ENCODE results near the gene PLEKHA7.
"Not testable (repeated sequence)": the region's sequence is repeated elsewhere in the genome, so short reads cannot be mapped to it uniquely, and the experiment has no call there.

Gene PLEKHA7, protein sequence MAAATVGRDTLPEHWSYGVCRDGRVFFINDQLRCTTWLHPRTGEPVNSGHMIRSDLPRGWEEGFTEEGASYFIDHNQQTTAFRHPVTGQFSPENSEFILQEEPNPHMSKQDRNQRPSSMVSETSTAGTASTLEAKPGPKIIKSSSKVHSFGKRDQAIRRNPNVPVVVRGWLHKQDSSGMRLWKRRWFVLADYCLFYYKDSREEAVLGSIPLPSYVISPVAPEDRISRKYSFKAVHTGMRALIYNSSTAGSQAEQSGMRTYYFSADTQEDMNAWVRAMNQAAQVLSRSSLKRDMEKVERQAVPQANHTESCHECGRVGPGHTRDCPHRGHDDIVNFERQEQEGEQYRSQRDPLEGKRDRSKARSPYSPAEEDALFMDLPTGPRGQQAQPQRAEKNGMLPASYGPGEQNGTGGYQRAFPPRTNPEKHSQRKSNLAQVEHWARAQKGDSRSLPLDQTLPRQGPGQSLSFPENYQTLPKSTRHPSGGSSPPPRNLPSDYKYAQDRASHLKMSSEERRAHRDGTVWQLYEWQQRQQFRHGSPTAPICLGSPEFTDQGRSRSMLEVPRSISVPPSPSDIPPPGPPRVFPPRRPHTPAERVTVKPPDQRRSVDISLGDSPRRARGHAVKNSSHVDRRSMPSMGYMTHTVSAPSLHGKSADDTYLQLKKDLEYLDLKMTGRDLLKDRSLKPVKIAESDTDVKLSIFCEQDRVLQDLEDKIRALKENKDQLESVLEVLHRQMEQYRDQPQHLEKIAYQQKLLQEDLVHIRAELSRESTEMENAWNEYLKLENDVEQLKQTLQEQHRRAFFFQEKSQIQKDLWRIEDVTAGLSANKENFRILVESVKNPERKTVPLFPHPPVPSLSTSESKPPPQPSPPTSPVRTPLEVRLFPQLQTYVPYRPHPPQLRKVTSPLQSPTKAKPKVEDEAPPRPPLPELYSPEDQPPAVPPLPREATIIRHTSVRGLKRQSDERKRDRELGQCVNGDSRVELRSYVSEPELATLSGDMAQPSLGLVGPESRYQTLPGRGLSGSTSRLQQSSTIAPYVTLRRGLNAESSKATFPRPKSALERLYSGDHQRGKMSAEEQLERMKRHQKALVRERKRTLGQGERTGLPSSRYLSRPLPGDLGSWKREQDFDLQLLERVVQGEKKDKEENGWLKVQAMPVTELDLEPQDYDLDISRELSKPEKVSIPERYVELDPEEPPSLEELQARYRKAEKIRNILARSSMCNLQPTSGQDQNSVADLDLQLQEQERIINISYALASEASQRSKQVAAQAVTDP

DNA sequence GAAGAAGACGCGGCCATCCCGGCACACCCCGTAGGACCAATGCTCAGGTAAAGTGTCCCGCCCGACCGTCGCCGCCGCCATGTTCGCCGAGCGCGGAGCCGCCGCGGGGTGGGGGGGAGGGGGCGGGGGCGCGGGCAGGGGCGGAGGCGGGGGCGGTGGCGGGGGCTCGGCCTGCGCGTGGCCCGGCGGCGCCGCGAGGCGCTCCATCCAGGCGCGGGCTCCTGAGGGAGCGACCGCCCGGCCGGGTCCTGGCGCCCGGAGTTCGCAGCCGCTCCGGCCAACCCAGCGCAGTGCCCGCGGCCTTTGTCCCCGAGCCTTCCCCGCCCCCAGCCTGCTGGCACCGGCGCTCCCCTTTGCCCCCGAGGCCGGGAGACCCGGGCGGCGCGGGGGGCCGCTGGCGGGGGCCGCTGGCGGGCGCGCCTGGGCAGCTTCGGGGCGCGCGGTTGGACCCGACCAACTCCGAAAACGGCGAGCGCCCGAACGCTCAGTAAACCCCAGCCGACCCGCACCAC, at the start of gene PLEKHA7:
PLEKHA7 (minus strand) TSS at position 94 of the 512 bp plus-strand sequence; CDS start at position 81, 13 bp downstream.
- peak; percentile 14 for DNase-seq

DNA sequence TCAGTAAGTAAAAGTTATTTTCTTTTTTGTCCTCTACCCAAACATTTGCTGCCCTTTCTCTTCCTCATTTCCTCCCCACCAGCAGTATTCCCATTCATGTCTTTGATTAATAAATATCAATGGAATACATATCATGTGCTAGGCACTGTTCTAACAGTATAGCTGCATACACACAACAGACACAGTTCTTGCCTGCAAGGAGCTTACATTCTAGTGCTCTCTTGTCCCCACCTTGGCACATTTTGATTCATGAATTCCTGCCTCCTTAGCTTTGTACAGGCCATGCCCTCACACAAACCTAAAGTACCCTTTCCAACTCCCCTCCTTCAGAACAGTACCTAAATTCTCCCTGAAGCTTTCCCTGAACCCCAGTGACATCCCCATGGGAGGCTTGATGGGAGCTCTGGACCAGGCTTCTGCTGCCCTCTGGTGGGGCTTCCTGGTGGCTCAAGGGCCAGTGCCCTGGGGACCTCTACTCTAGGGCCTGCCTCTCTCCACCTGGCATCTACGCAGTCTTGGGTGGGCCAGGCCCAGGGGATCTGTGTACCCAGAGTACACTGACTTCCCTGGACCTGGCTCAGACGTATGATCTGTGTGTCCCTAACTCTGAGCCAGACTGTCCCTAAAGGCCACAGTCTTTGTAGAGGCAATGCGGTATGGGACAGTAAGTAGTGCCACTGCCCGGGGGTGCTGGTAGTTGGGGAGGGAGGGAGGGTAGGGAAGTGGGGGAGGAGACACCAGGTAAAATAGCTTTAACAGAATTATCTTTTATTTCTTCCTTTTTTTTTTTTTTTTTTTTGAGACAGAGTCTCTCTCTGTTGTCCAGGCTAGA, 49.2 kb upstream of the PLEKHA7 start:
- DNase-seq: peak; percentile 12

DNA sequence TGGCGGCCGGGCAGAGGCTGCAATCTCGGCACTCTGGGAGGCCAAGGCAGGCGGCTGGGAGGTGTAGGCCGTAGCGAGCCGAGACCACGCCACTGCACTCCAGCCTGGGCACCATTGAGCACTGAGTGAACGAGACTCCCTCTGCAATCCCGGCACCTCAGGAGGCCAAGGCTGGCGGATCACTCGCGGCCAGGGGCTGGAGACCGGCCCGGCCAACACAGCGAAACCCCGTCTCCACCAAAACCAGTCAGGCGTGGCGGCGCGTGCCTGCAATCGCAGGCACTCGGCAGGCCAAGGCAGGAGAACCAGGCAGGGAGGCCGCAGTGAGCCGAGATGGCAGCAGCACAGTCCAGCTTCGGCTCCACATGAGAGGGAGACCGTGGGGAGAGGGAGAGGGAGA, 36.9 kb upstream of the PLEKHA7 start:
- DNase-seq: not testable (repeated sequence)

GRCh38 chr11:17048491-17048890, 34.3 kb upstream of the PLEKHA7 start:
- not testable (repeated sequence) for DNase-seq

DNA sequence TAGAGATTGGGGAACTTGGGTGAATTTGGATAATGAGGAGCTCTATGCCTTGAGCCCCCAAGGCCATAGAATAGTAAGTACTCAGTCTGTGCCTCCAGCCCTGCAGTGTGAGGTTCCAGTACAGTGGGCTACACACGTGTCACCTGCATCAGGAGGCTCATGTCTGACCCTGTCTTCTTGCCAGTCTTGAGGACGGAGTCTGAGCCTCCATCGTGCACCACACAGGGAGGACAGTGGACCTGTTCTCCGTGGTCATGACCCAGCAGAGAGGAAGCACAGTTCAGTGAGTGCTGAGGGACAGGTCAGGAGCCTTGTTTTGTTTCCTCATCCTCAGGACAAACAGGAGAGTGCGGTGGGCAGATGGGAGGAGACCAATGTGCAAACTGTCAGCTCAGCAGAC, 32.5 kb upstream of the PLEKHA7 start:
- no peak for DNase-seq

DNA sequence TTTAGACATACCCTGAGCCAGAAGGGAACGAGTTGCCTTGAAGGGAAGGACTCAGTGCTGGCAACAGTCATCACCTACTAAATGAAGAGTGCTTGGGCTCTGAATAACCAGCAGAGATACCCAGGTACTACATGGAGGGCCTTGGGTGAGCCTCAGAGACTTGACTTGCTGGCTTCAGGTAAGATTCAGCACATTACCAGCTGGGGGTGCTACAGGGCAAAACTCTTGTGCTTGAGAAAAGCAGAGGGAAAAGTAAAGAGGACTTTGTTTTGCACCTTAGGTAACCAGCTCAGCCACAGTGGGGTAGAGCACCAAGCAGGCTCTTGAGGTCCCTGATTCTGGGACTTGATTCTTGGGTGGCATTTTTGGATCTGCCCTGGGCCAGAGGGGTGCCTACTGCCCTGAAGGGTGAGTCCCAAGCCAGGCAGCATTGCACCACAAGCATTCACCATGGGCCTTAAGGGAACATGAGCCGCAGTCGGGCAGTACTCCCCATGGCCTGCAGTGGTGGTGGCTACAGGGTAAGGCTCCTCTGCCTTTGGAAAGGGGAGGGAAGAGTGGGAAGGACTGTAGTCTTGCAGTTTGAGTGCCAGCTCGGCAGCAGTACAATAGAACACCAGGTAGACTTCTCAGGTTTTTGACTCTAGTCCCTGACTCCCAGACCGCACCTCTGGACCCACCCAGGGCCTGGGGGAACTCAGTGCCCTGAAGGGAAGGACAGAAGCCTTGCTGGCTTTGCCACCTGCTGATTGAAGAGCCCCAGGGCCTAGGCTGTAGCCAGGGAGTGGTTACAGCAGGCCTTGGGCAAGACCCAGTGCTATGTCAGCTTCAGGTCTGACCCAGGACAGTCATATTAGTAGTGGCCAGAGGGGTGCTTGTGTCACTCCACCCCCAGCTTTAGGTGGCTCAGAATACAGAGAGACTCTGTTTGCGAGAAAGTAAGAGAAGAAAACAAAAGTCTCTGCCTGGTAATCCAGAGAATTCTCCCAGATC, 22.7 kb upstream of the PLEKHA7 start:
- DNase-seq: no peak

DNA sequence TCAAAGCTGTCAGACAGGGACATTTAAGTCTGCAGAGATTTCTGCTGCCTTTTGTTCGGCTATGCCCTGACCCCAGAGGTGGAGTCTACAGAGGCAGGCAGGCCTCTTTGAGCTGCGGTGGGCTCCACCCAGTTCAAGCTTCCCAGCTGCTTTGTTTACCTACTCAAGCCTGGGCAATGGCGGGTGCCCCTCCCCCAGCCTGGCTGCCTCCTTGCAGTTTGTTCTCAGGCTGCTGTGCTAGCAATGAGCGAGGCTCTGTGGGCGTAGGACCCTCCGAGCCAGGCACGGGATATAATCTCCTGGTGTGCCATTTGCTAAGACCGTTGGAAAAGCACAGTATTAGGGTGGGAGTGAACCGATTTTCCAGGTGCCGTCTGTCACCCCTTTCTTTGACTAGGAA, 19.8 kb upstream of the PLEKHA7 start:
- not testable (repeated sequence) for DNase-seq

DNA sequence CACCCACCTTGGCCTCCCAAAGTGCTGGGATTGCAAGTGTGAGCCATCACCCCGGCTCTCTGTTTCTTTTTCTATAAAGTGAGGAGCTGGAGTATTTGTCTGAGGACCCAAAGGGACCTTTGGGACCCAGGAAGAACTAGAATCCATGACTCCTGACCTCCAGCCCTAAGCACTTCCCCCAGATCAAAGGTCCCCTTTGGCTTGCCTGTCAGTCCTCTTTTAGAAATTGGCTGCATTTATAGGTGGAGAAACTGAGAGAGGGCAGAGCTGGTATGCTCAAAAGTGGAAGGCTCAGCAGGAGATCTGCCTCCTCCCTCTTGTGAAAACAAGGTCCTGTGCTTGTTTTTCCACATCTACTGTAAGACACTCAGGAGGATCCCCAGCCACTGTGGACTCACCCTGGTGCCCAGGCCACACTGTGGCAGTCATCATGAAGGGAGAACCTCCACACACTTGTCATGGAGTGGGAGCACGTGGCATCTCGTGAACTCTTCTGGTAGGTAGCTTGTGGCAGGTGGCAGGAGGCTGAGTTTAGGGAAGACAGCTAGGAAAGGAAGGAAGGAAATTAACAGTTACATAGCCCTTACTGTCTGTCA, 12.4 kb upstream of the PLEKHA7 start:
- DNase-seq: no peak

GRCh38 chr11:17024924-17025323, 10.7 kb upstream of the PLEKHA7 start:
- DNase-seq: no peak

- DNase-seq: no peak
Measured at GRCh38 chr11:17021511-17021910, 7.3 kb upstream of the PLEKHA7 start.

- no peak for DNase-seq
Measured at GRCh38 chr11:17020831-17021230, 6.6 kb upstream of the PLEKHA7 start.

- DNase-seq: no peak
Measured at GRCh38 chr11:17019232-17019631, 5.0 kb upstream of the PLEKHA7 start.

DNA sequence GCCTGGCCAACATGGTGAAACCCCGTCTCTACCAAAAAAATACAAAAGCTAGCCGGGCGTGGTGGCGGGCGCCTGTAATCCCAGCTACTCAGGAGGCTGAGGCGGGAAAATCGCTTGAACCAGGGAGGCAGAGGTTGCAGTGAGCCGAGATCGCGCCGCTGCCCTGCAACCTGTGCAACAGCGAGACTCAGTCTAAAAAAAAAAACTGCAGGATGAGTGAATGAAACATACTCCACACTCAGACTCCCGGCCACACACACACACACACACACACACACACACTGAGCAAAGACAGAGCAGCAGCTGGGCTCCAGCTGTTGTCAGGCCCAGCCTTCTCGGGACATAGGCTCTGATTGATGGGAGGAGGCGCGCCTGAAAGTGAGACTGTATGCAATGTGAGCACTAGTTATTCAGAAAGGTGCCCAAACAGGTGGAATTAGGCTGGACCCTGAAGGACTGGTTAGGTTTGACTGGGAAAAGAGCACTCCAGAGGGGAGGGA, 1.5 kb upstream of the PLEKHA7 start:
- no peak for DNase-seq

- DNase-seq: peak; percentile 15
Measured at GRCh38 chr11:17014833-17015626, 816 bp upstream of the PLEKHA7 start.

GRCh38 chr11:17013548-17014320, 480 bp downstream of the PLEKHA7 start:
- DNase-seq: peak; percentile 4

DNA sequence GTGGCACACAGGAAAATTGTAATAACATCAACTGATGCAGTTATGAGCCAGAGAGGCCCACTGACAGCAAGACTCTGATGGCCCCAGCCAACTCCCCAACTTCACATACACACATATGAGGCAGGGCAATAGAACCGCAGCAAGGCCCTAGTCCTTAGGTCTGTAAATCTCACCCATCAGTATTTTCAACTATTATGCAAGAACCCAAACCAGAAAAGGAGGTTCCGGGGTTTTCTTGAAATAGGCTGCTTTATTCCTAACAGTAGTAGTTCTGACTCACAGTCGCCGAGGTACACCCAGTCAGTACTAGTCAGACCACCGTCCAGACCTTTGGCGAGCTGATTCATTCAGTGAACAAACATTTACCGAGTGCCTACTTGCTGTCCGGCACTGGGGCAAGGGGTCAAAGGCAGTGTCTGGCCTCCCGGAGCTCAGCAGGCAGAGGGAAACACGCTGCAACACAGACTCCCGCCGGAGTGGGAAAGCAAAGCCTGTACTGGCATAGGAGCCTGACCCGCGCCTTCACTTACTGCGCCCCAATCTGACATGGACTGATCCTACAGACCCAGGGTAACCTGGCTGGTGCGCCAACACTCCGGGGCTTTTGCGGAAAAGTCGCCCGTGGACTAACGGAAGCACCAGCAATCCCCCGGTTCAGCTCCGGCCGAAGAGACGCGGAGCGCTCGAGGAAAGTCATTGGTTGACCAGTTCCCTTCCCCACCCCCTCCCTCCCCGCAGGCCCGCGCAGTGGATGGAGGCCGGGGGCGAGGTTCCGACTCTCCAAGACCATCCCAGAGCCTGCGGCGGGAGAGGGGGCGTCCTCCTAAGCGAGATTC, 1.3 kb downstream of the PLEKHA7 start:
- DNase-seq: peak; percentile 7

GRCh38 chr11:17012179-17012578, 2.0 kb downstream of the PLEKHA7 start:
- no peak for DNase-seq

All from NCI-H510A treated with DMSO at 0.1 percent for 48 hours (cell line).